ENCODE results near the gene H2BK1.

GRCh38 chr7:151232917-151233701 is 22.8 kb upstream of the H2BK1 start:
- TF ChIP-seq EZH2phosphoT487 (IDR thresholded peaks at IDR 0.05; ENCODE audit: borderline replicate concordance) (no peak), CTCF (IDR thresholded peaks at IDR 0.05 in 2 of 3, conservative IDR thresholded peaks at IDR 0.05 in 1 of 3; ENCODE audit: borderline replicate concordance in 1 of 3, insufficient read depth in 1 of 3, low read depth in 2 of 3, low read length in 2 of 3) (no peak), POLR2A (IDR thresholded peaks at IDR 0.05; ENCODE audit: borderline replicate concordance, extremely low read depth, insufficient read depth, insufficient read length) (no peak), ZBTB33 (IDR thresholded peaks at IDR 0.05; ENCODE audit: extremely low read depth, insufficient replicate concordance, low read length) (no peak), SP1 (IDR thresholded peaks at IDR 0.05; ENCODE audit: low read depth) (no peak), POLR2AphosphoS5 (IDR thresholded peaks at IDR 0.05; ENCODE audit: low read depth, low read length) (no peak), CBX3 (IDR thresholded peaks at IDR 0.05; ENCODE audit: low read depth) (no peak), EZH2 (IDR thresholded peaks at IDR 0.05) (no peak), RAD21 (IDR thresholded peaks at IDR 0.05; ENCODE audit: low read depth) (no peak), FOSL1 (IDR thresholded peaks at IDR 0.05; ENCODE audit: low read depth) (no peak), MAX (IDR thresholded peaks at IDR 0.05) (no peak), JUND (IDR thresholded peaks at IDR 0.05) (no peak), SIN3A (IDR thresholded peaks at IDR 0.05; ENCODE audit: low read depth) (no peak), REST (IDR thresholded peaks at IDR 0.05; ENCODE audit: low read depth) (no peak)

Measured in HCT116 (cell line).